ENCODE data around the gene RASGRF2. TPM values are rescaled to one million over a fixed set of nuclear protein-coding genes. Genes with fewer than 3 reads are reported as not detected.
A peak's percentile ranks its signal among the peaks of the same experiment; 100 is the strongest.

The RASGRF2 gene
- total and polyA plus RNA-seq, 2 of the 8 experiments (the other 6 are each of a cell fraction or from before 2014, with no cell fraction given): 2.6 to 29.5 TPM

DNA sequence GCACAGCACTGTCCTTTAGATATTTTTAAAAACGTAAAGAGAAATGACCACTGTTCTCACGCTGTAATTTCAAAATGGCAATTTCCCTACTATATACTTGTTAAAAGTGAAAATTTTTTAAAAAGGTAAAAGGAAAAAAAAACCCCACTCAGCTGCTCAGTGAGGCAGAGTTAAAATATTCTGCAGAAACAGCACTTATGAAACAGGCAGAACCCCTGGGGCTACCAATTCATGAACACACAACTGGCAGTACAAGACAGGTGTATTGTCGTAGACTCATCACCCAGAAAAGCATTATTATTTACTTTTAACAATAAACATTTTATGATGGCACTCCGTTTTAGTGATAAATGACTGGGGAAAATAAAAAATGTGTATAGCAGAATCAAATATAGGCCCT is 1.5 kb upstream of the RASGRF2 start:
- H3K4me3 ChIP-seq (ENCODE audit: extremely low read depth in 1 of 4, insufficient read depth in 2 of 4, low read depth in 3 of 4, low read length in 4 of 4): no peak overlapping the region
- 51% methylated on average over 4 of the region's 4 CpGs; no CpG with 5 or more reads in 1 of the 2 experiments for WGBS, 2 experiments (ENCODE audit: extremely low coverage in 1 of 2, insufficient coverage in 1 of 2, insufficient read length in 1 of 2, insufficient replicate concordance in 2 of 2, low coverage in 1 of 2, low lambda C conversion rate in 2 of 2, missing lambda C conversion rate in 1 of 2)
- peaks cover 16 to 33% (median 23%) of the 10 kb centered on the region in 4 experiments for H3K4me1 ChIP-seq (replicated peaks in 1 of 4; ENCODE audit: control insufficient read depth in 3 of 4, insufficient read depth in 4 of 4, low read length in 3 of 4)
- no peak overlapping the region for H4K91ac ChIP-seq (replicated peaks; ENCODE audit: insufficient read length, low read length)
- H3K23ac ChIP-seq (ENCODE audit: insufficient read length): no peak overlapping the region
- CTCF ChIA-PET (ENCODE audit: partially characterized antibody): interaction anchor here (0.8 to 1.8 kb wide), 3 partner anchors 23 to 150 kb away, joined by 3 to 6 read pairs (median 3); no protein-coding TSS in a partner anchor
- POLR2A ChIA-PET (ENCODE audit: partially characterized antibody): no interaction called here
- H3K79me1 ChIP-seq (ENCODE audit: low read depth, low read length): no peaks in the 10 kb centered on the region; the same call in 1 of the 2 replicates
- H3K27ac ChIP-seq (ENCODE audit: low read depth, low read length): no peak overlapping the region
- H3K4ac ChIP-seq (replicated peaks; ENCODE audit: insufficient read length, low read depth, low read length): no peak overlapping the region
- no peak overlapping the region for H4K8ac ChIP-seq (ENCODE audit: extremely low read depth, insufficient read depth, low read length)
- no peak overlapping the region for H2AFZ ChIP-seq (ENCODE audit: low read length)
- no peaks in the 10 kb centered on the region for H3K9me3 ChIP-seq (ENCODE audit: insufficient read depth in 2 of 2, low read depth in 1 of 2, low read length in 1 of 2)
- no peak overlapping the region for H2BK12ac ChIP-seq (ENCODE audit: low read depth, low read length)
- no peak overlapping the region for H3K18ac ChIP-seq (ENCODE audit: extremely low read depth, low read length)
- peaks cover 17% of the 10 kb centered on the region for H3K23me2 ChIP-seq (ENCODE audit: low read depth, low read length)
- no peak overlapping the region for H4K5ac ChIP-seq (ENCODE audit: insufficient read length, low read depth, low read length)
- no peak overlapping the region for H3K56ac ChIP-seq (replicated peaks; ENCODE audit: insufficient read length, low read depth, low read length)
- H3K4me2 ChIP-seq (ENCODE audit: insufficient read depth in 1 of 2, low read depth in 2 of 2, low read length in 2 of 2): peak overlapping the region in 1 of 2 experiments; percentile 99; a peak in 1 of 4 replicates
- DNase-seq (ENCODE audit: low read depth in 1 of 2, low spot score in 2 of 2) (no peak), FAIRE-seq (no peak)
- no peak overlapping the region for H2BK20ac ChIP-seq (ENCODE audit: low read length)
- H3K36me3 ChIP-seq (ENCODE audit: control insufficient read depth in 2 of 4, insufficient read depth in 4 of 4, low read length in 3 of 4): no peaks in the 10 kb centered on the region
- peaks cover 0 to 3% of the 10 kb centered on the region in 2 experiments for H4K20me1 ChIP-seq (replicated peaks in 1 of 2; ENCODE audit: control insufficient read depth in 1 of 2, insufficient read depth in 2 of 2, low read length in 2 of 2)
- H3K14ac ChIP-seq (ENCODE audit: insufficient read length): no peak overlapping the region
- H3K27me3 ChIP-seq (replicated peaks in 1 of 4; ENCODE audit: control insufficient read depth in 3 of 4, extremely low read depth in 1 of 4, insufficient read depth in 3 of 4, low read length in 3 of 4): peaks cover 3 to 25% (median 21%) of the 10 kb centered on the region in 4 experiments; a peak in 6 of 7 replicates
- no peak overlapping the region for H2BK120ac ChIP-seq (replicated peaks; ENCODE audit: low read depth, low read length)
- no peak overlapping the region for H2BK15ac ChIP-seq (ENCODE audit: low read length)
- H3K79me2 ChIP-seq (ENCODE audit: control insufficient read depth in 1 of 2, insufficient read depth in 2 of 2, low read length in 2 of 2): peaks cover 0 to 6% of the 10 kb centered on the region in 2 experiments; a peak in 1 of 4 replicates
- H3K9ac ChIP-seq (replicated peaks in 1 of 4; ENCODE audit: extremely low read depth in 1 of 4, low read depth in 3 of 4, low read length in 3 of 4): no peak overlapping the region
- H2BK5ac ChIP-seq (ENCODE audit: low read depth, low read length): no peak overlapping the region
- no peak overlapping the region for H2AK5ac ChIP-seq (ENCODE audit: low read depth, low read length)
- TF ChIP-seq, protein P1, sequence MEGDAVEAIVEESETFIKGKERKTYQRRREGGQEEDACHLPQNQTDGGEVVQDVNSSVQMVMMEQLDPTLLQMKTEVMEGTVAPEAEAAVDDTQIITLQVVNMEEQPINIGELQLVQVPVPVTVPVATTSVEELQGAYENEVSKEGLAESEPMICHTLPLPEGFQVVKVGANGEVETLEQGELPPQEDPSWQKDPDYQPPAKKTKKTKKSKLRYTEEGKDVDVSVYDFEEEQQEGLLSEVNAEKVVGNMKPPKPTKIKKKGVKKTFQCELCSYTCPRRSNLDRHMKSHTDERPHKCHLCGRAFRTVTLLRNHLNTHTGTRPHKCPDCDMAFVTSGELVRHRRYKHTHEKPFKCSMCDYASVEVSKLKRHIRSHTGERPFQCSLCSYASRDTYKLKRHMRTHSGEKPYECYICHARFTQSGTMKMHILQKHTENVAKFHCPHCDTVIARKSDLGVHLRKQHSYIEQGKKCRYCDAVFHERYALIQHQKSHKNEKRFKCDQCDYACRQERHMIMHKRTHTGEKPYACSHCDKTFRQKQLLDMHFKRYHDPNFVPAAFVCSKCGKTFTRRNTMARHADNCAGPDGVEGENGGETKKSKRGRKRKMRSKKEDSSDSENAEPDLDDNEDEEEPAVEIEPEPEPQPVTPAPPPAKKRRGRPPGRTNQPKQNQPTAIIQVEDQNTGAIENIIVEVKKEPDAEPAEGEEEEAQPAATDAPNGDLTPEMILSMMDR (IDR thresholded peaks at IDR 0.05; ENCODE audit: control extremely low read depth in 1 of 3, insufficient read depth in 1 of 3, low read depth in 1 of 3, low read length in 3 of 3): no peak
- TF ChIP-seq RBBP5 (IDR thresholded peaks at IDR 0.05; ENCODE audit: borderline replicate concordance, low read depth, low read length) (no peak), TAF1 (IDR thresholded peaks at IDR 0.05; ENCODE audit: low read depth, low read length) (no peak), CHD2 (IDR thresholded peaks at IDR 0.05; ENCODE audit: low read length) (no peak), PHF8 (conservative IDR thresholded peaks at IDR 0.05; ENCODE audit: low read depth, low read length) (no peak), NRF1 (IDR thresholded peaks at IDR 0.05; ENCODE audit: low read depth, low read length) (no peak), KDM1A (IDR thresholded peaks at IDR 0.05; ENCODE audit: borderline replicate concordance, low read length) (no peak), EZH2 (IDR thresholded peaks at IDR 0.05; ENCODE audit: low read depth, low read length, severe bottlenecking) (no peak), ZNF274 (IDR thresholded peaks at IDR 0.05; ENCODE audit: borderline replicate concordance, extremely low read depth, low read length) (no peak)
- TF ChIP-seq, protein P2, sequence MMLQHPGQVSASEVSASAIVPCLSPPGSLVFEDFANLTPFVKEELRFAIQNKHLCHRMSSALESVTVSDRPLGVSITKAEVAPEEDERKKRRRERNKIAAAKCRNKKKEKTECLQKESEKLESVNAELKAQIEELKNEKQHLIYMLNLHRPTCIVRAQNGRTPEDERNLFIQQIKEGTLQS (IDR thresholded peaks at IDR 0.05; ENCODE audit: insufficient read depth, low read depth, low read length): no peak

Measured in H1 (cell line).